H9 (cell line): ENCODE results near the gene SPHK2. TPM values are rescaled to one million over a fixed set of nuclear protein-coding genes. Genes with fewer than 3 reads are reported as not detected.
A peak's percentile ranks its signal among the peaks of the same experiment; 100 is the strongest.

Experiments
- DNase-seq: peaks from one replicate; pipeline ENCODE4 v3.0.0-alpha.2; 2017
- H2AFZ ChIP-seq: one replicate; pipeline ENCODE4 v1.6.1; 2013; ENCODE audit warnings: mild to moderate bottlenecking, low read length, control low read depth, moderate library complexity
- H2AK5ac ChIP-seq: 2 replicates; pipeline ENCODE4 v1.6.1; 2013; ENCODE audit warnings: low read length, control low read depth, mixed read lengths; ENCODE audit not compliant: insufficient read length
- H2BK120ac ChIP-seq: one replicate; pipeline ENCODE4 v1.6.1; 2013; ENCODE audit warnings: low read depth, mild to moderate bottlenecking, low read length, control low read depth, inconsistent platforms; ENCODE audit not compliant: poor library complexity, severe bottlenecking
- H2BK12ac ChIP-seq: 2 replicates; pipeline ENCODE4 v1.6.1; 2013; ENCODE audit warnings: low read length, control low read depth, mixed read lengths, low read depth; ENCODE audit not compliant: insufficient read length
- H2BK15ac ChIP-seq: 2 replicates; pipeline ENCODE4 v1.6.1; 2013; ENCODE audit warnings: low read depth, low read length, control low read depth
- H2BK20ac ChIP-seq: one replicate; pipeline ENCODE4 v1.6.1; 2013; ENCODE audit warnings: low read depth, mild to moderate bottlenecking, low read length, control low read depth, inconsistent platforms; ENCODE audit not compliant: poor library complexity, severe bottlenecking
- H2BK5ac ChIP-seq: 2 replicates; pipeline ENCODE4 v1.6.1; 2013; ENCODE audit warnings: low read length, control low read depth, mixed read lengths; ENCODE audit not compliant: insufficient read length
- H3K14ac ChIP-seq: 2 replicates; pipeline ENCODE4 v1.6.1; 2013; ENCODE audit warnings: low read length, control low read depth; ENCODE audit not compliant: insufficient read depth
- H3K18ac ChIP-seq: 2 replicates; pipeline ENCODE4 v1.6.1; 2013; ENCODE audit warnings: low read depth, mild to moderate bottlenecking, mixed read lengths, low read length, control low read depth; ENCODE audit not compliant: insufficient read length
- H3K23ac ChIP-seq: 2 replicates; pipeline ENCODE4 v1.6.1; 2013; ENCODE audit warnings: low read length, control low read depth, mixed read lengths, low read depth; ENCODE audit not compliant: insufficient read length
- H3K23me2 ChIP-seq: 2 replicates; pipeline ENCODE4 v1.6.1; 2013; ENCODE audit warnings: low read depth, mild to moderate bottlenecking, mixed read lengths, low read length, control low read depth; ENCODE audit not compliant: insufficient read length, poor library complexity, severe bottlenecking
- H3K27ac ChIP-seq: 2 replicates; pipeline ENCODE4 v1.5.1; 2013; ENCODE audit warnings: low read length, control low read depth, mixed read lengths, low read depth; ENCODE audit not compliant: insufficient read length
- H3K27me3 ChIP-seq: 2 replicates; pipeline ENCODE4 v1.6.1; 2013; ENCODE audit warnings: low read length, control low read depth, inconsistent platforms; ENCODE audit not compliant: insufficient read depth
- H3K4ac ChIP-seq: 2 replicates; pipeline ENCODE4 v1.6.1; 2013; ENCODE audit warnings: low read depth, mild to moderate bottlenecking, control low read depth, inconsistent platforms, low read length, moderate library complexity
- H3K4me1 ChIP-seq: 2 replicates; pipeline ENCODE4 v1.6.1; 2013; ENCODE audit warnings: low read length, control low read depth, inconsistent platforms; ENCODE audit not compliant: insufficient read depth
- H3K4me2 ChIP-seq: 2 replicates; pipeline ENCODE4 v1.6.1; 2013; ENCODE audit warnings: low read length, control low read depth, mixed read lengths; ENCODE audit not compliant: insufficient read length, insufficient read depth
- H3K56ac ChIP-seq: 2 replicates; pipeline ENCODE4 v1.6.1; 2013; ENCODE audit warnings: low read depth, mild to moderate bottlenecking, mixed read lengths, low read length, control low read depth; ENCODE audit not compliant: insufficient read length
- H3K79me1 ChIP-seq: 2 replicates; pipeline ENCODE4 v1.6.1; 2013; ENCODE audit warnings: low read depth, mild to moderate bottlenecking, moderate library complexity, low read length, control low read depth, inconsistent platforms; ENCODE audit not compliant: insufficient read depth, poor library complexity, severe bottlenecking
- H3K79me2 ChIP-seq: 2 replicates; pipeline ENCODE4 v1.6.1; 2013; ENCODE audit warnings: low read length, control low read depth, inconsistent platforms; ENCODE audit not compliant: insufficient read depth
- H3K9ac ChIP-seq: 2 replicates; pipeline ENCODE4 v1.6.1; 2013; ENCODE audit warnings: low read length, control low read depth, mixed read lengths; ENCODE audit not compliant: insufficient read length; ENCODE audit errors: extremely low read depth
- H3K9me3 ChIP-seq: one replicate; pipeline ENCODE4 v1.6.1; 2013; ENCODE audit warnings: low read depth, low read length, inconsistent platforms; ENCODE audit not compliant: control insufficient read depth
- H3T11ph ChIP-seq: one replicate; pipeline ENCODE4 v1.6.1; 2013; ENCODE audit warnings: mild to moderate bottlenecking, low read length, control low read depth, inconsistent platforms
- H4K20me1 ChIP-seq: one replicate; pipeline ENCODE4 v1.6.1; 2013; ENCODE audit not compliant: control insufficient read depth, insufficient read length, insufficient read depth
- H4K5ac ChIP-seq: 2 replicates; pipeline ENCODE4 v1.6.1; 2013; ENCODE audit warnings: low read depth, mild to moderate bottlenecking, mixed read lengths, low read length, control low read depth; ENCODE audit not compliant: insufficient read length
- H4K8ac ChIP-seq: replicated peaks from 2 replicates; pipeline ENCODE4 v1.6.1; 2013; ENCODE audit warnings: low read length, control low read depth, mixed read lengths, low read depth; ENCODE audit not compliant: insufficient read length
- H4K91ac ChIP-seq: 2 replicates; pipeline ENCODE4 v1.6.1; 2013; ENCODE audit warnings: low read depth, mild to moderate bottlenecking, moderate library complexity, mixed read lengths, low read length, control low read depth; ENCODE audit not compliant: insufficient read length
- H3K27ac Mint-ChIP-seq, 3 experiments: 2 replicates in 2 of 3; 3 replicates in 1 of 3; pipeline ENCODE4 v1.8.0; 2020 to 2021; ENCODE audit warnings: mixed read lengths in 3 of 3, mild to moderate bottlenecking in 1 of 3, moderate library complexity in 1 of 3
- H3K27me3 Mint-ChIP-seq: 2 replicates; pipeline ENCODE4 v1.8.0; 2021; ENCODE audit warnings: low read depth, mild to moderate bottlenecking, moderate library complexity, mixed read lengths
- H3K36me3 Mint-ChIP-seq, 3 experiments: 2 replicates in 2 of 3; 3 replicates in 1 of 3; pipeline ENCODE4 v1.8.0; 2020 to 2021; ENCODE audit warnings: low read depth in 3 of 3, mixed read lengths in 3 of 3; ENCODE audit not compliant: insufficient read depth in 1 of 3
- H3K4me1 Mint-ChIP-seq, 2 experiments: 2 replicates each; pipeline ENCODE4 v1.8.0; 2020; ENCODE audit warnings: mixed read lengths in 2 of 2
- H3K4me3 Mint-ChIP-seq, 2 experiments: 2 replicates in 1 of 2; 3 replicates in 1 of 2; pipeline ENCODE4 v1.8.0; 2020 to 2021; ENCODE audit warnings: mild to moderate bottlenecking in 2 of 2, mixed read lengths in 2 of 2, moderate library complexity in 1 of 2
- H3K9me3 Mint-ChIP-seq, 2 experiments: 2 replicates in 1 of 2; 3 replicates in 1 of 2; pipeline ENCODE4 v1.8.0; 2020; ENCODE audit warnings: mild to moderate bottlenecking in 2 of 2, mixed read lengths in 2 of 2, moderate library complexity in 1 of 2
- WGBS: extraction: QIAGEN DNeasy Blood & Tissue Kit; methylation state at CpG from one replicate; pipeline ENCODE4 v1.1.7; 2013; ENCODE audit warnings: missing lambda C conversion rate, low lambda C conversion rate, mixed read lengths; ENCODE audit not compliant: insufficient read length; ENCODE audit errors: extremely low coverage; 5-methylcytosine and 5-hydroxymethylcytosine counted together
- total RNA-seq: library from RNA; stranded (reverse); gene quantifications from 2 replicates; pipeline ENCODE4 v1.2.1, GENCODE V29; 2021
- TF ChIP-seq, protein P1 (sequence below): fragments of 200-600 bp; sonication (generic); conservative IDR thresholded peaks from 3 replicates; pipeline ENCODE4 v1.8.0; 2021; ENCODE audit warnings: antibody characterized with exemption, mild to moderate bottlenecking

Gene SPHK2
- total RNA-seq, 1 experiment from 2014 or later: 57.2 TPM

DNA sequence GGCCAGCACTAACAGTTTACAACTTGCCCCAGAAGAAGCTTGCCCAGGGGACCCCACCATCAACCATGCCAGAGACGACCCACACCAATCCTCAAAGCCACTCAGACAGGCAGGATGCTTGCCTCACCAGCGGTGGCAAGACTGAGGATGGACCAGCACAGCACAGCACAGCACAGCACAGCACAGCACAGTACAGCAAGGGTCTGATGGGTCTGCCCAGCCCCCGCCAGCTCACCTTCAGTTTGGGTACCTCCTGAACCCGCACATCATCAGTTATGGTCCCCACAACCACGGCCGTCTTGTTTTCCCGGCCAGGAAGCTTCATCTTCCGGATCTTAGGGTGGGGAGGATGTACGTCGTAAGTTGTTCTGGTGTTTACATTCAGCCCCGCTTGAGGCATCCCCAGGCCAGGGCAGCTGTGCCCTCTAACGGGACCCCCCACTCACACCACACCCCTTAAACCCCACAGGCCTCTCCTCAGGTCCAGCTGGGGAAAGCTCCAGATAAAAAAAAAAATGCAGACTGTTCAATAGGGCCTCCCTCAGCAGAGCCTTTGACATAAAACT, 2.7 kb upstream of the SPHK2 start:
- H3K27me3 ChIP-seq: no peaks in the 10 kb centered on the region
- no peak overlapping the region for H3K27ac ChIP-seq
- H3K14ac ChIP-seq: no peak overlapping the region
- H3K79me1 ChIP-seq: peaks cover 4% of the 10 kb centered on the region
- Mint-ChIP-seq H3K4me3 (peak overlapping the region; percentile 97 to 99), H3K9me3 (no peaks in the 10 kb centered on the region; a peak in 1 of 5 replicates), H3K27ac (peak overlapping the region; percentile 77 to 96 (median 89)), H3K27me3 (no peaks in the 10 kb centered on the region; the same call in 1 of the 2 replicates), H3K4me1 (peaks cover 40 to 54% of the 10 kb centered on the region in 2 experiments), H3K36me3 (peaks cover 38 to 60% (median 56%) of the 10 kb centered on the region in 3 experiments)
- H3K18ac ChIP-seq: no peak overlapping the region
- H2BK120ac ChIP-seq: no peak overlapping the region
- no peak overlapping the region for H2BK15ac ChIP-seq
- H3K56ac ChIP-seq: no peak overlapping the region
- H3K23me2 ChIP-seq: peaks cover 10% of the 10 kb centered on the region
- H3K4ac ChIP-seq: no peak overlapping the region
- H3K4me1 ChIP-seq: peaks cover 3% of the 10 kb centered on the region; the same call in 1 of the 2 replicates
- H2BK20ac ChIP-seq: no peak overlapping the region
- H3K9me3 ChIP-seq: no peaks in the 10 kb centered on the region
- peak; percentile 28 for DNase-seq
- H3T11ph ChIP-seq: no peak overlapping the region
- H3K9ac ChIP-seq: peak overlapping the region; percentile 0
- no peak overlapping the region for H4K91ac ChIP-seq
- no peak overlapping the region for H3K23ac ChIP-seq
- H3K4me2 ChIP-seq: no peak overlapping the region
- no peak overlapping the region for H4K5ac ChIP-seq
- H2AK5ac ChIP-seq: no peak overlapping the region
- no peak overlapping the region for H2AFZ ChIP-seq
- TF ChIP-seq, protein P1, sequence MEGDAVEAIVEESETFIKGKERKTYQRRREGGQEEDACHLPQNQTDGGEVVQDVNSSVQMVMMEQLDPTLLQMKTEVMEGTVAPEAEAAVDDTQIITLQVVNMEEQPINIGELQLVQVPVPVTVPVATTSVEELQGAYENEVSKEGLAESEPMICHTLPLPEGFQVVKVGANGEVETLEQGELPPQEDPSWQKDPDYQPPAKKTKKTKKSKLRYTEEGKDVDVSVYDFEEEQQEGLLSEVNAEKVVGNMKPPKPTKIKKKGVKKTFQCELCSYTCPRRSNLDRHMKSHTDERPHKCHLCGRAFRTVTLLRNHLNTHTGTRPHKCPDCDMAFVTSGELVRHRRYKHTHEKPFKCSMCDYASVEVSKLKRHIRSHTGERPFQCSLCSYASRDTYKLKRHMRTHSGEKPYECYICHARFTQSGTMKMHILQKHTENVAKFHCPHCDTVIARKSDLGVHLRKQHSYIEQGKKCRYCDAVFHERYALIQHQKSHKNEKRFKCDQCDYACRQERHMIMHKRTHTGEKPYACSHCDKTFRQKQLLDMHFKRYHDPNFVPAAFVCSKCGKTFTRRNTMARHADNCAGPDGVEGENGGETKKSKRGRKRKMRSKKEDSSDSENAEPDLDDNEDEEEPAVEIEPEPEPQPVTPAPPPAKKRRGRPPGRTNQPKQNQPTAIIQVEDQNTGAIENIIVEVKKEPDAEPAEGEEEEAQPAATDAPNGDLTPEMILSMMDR: no peak
- H4K8ac ChIP-seq: no peak overlapping the region
- no peaks in the 10 kb centered on the region for H4K20me1 ChIP-seq
- H3K79me2 ChIP-seq: peaks cover 18% of the 10 kb centered on the region
- no CpG with 5 or more reads among the region's 12 CpGs for WGBS
- no peak overlapping the region for H2BK5ac ChIP-seq
- H2BK12ac ChIP-seq: no peak overlapping the region
